Activated CD4-positive, alpha-beta T cell treated with anti-CD3 and anti-CD28 coated beads for 36 hours (primary cell): Measurements from ENCODE around the gene DEPDC7. TPM values are rescaled to one million over a fixed set of nuclear protein-coding genes. Genes with fewer than 3 reads are reported as not detected.
"Not testable (repeated sequence)": the region's sequence is repeated elsewhere in the genome, so short reads cannot be mapped to it uniquely, and the experiment has no call there.

ENCODE experiments used
- ATAC-seq: fragments of 200-7000 bp; cut with Tn5 transposase; one replicate; pipeline ENCODE4 v1.10.0; 2021; ENCODE audit warnings: mild to moderate bottlenecking, moderate library complexity
- CTCF ChIA-PET: fragments of 350-600 bp; sonication (Branson Sonifier 250); formaldehyde crosslinking; loops from one replicate; lab custom pipeline; 2021; ENCODE audit warnings: antibody characterized with exemption; lab: Charles Lee
- POLR2A ChIA-PET: fragments of 350-600 bp; sonication (Branson Sonifier 250); formaldehyde crosslinking; loops from one replicate; lab custom pipeline; 2021; ENCODE audit warnings: antibody characterized with exemption, inconsistent platforms; lab: Charles Lee
- DNase-seq: peaks from one replicate; pipeline ENCODE4 v3.0.0-alpha.2; 2020
- H3K27ac Mint-ChIP-seq: one replicate; pipeline ENCODE4 v1.8.0; 2021; ENCODE audit warnings: mixed read lengths
- H3K27me3 Mint-ChIP-seq: one replicate; pipeline ENCODE4 v1.8.0; 2021; ENCODE audit warnings: mixed read lengths
- H3K36me3 Mint-ChIP-seq: one replicate; pipeline ENCODE4 v1.8.0; 2021; ENCODE audit warnings: low read depth, mixed read lengths
- H3K4me1 Mint-ChIP-seq: one replicate; pipeline ENCODE4 v1.8.0; 2021; ENCODE audit warnings: mixed read lengths
- H3K4me3 Mint-ChIP-seq: one replicate; pipeline ENCODE4 v1.8.0; 2021; ENCODE audit warnings: mild to moderate bottlenecking, moderate library complexity, mixed read lengths
- H3K9me3 Mint-ChIP-seq: one replicate; pipeline ENCODE4 v1.8.0; 2021; ENCODE audit warnings: low read depth, mixed read lengths
- intact Hi-C, 2 experiments: fragments of 100-400 bp; cut with DNase I in 1 of 2; cut with micrococcal nuclease in 1 of 2; formaldehyde crosslinking; loops; one replicate each; pipeline versions ENCODE4 v1.14.2 to v1.15.1; 2022 to 2024; cut with DNase I, micrococcal nuclease
- total RNA-seq, 2 experiments: library from RNA; stranded (reverse); gene quantifications; one replicate each; pipeline ENCODE4 v1.2.3, GENCODE V29; 2021

DEPDC7 gene
- 1 to 10 TPM; 2.0 to 2.3 TPM for total RNA-seq

DNA sequence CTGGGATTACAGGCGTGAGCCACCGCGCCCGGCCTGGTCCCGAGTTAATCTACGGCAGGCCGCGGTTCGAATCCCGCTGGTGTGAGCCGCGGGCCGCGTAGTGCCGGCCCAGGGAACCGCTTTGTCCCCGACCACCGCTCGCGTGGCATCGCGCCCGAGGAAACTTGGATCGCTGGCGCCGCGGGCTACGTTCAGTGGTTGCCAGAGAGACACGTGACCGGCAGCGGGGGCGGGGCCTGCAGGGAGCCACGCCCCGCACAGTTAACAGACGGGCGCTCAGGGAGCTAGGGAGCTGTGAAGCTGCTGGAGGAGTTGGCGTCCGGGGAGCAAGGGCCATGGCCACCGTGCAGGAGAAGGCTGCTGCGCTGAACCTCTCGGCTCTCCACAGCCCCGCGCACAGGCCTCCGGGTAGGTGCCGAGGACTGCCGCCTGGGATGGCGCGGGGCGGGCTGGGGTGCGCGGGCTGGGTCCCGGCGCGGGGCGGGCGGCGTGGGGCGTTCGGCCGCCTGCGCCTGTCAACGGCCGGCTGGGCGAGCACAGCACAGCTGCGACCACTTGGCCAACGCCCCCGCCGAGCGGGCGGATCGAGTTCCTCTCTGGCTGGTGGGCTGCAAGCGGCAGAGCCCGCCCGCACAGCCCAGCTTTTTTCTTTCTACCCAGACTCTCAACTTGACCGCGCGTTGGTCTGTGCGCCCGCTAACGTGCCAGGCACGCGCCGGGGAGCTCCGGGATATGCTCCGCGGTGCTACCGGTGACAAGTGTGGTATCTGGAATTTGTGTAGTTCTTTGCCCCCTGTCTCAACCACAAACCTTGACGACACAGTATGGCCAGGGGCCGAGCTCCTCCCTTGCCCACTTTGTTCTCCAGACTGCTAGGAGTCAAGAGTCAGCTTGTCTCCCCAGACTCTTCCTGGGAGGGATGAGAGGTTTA is at the start of gene DEPDC7:
Gene DEPDC7 (plus strand): TSS at position 258 of the 931 bp plus-strand sequence. CDS start 78 bp downstream, at position 336.
- Mint-ChIP-seq H3K36me3 (no peaks in the 10 kb centered on the region), H3K27ac (peak within 1 kb of the TSS; percentile 37), H3K27me3 (peaks cover 29% of the 10 kb centered on the region), H3K4me3 (peak within 1 kb of the TSS; percentile 75), H3K4me1 (peaks cover 43% of the 10 kb centered on the region), H3K9me3 (no peaks in the 10 kb centered on the region)
- POLR2A ChIA-PET = interaction anchor here (0.5 to 1.1 kb wide), 2 partner anchors 23 to 1064 kb away, joined by 3 to 6 read pairs; partner anchors contain the start of gene TCP11L1
- CTCF ChIA-PET = interaction anchor here (0.9 to 1.5 kb wide), 8 partner anchors 12 to 146 kb away, joined by 3 to 6 read pairs (median 4); partner anchors contain the start of gene CSTF3
- intact Hi-C loops = loop anchor here in 1 of 2 experiments (1.0 to 5.0 kb wide), 2 partner anchors 23 to 434 kb away; partner anchors contain the start of genes EIF3M and TCP11L1
- DNase-seq = peak; percentile 90
- ATAC-seq = peak; percentile 81

DNA sequence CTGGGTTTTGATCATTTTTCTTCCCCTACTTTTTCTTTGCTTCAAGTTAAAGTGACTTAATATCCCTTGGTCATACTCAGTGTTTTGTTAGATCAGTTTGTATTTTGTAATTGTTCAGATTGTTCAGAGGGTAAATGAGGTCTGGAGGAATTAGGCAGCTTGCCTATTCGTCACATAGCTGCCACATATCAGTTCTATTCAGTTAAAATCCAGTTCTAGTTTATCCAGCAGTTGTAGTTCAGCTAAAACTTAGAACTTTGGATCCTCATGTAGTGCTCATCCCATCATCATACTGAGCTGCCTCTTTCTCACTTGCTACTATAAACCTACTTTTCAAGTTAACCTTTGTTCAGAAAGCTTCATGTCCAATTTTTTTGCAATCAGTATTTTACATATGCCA is 47.1 kb upstream of the DEPDC7 start:
- intact Hi-C loops = no loop called here
- Mint-ChIP-seq H3K9me3 (no peaks in the 10 kb centered on the region), H3K27me3 (no peaks in the 10 kb centered on the region), H3K4me3 (no peak overlapping the region), H3K4me1 (no peaks in the 10 kb centered on the region), H3K27ac (no peak overlapping the region), H3K36me3 (peaks cover 21% of the 10 kb centered on the region)
- ChIA-PET CTCF (interaction anchor here (0.8 to 6.8 kb wide), 9 partner anchors 10 to 190 kb away, joined by 3 to 46 read pairs (median 4); no protein-coding TSS in a partner anchor), POLR2A (no interaction called here)
- ATAC-seq = no peak
- no peak for DNase-seq

DNA sequence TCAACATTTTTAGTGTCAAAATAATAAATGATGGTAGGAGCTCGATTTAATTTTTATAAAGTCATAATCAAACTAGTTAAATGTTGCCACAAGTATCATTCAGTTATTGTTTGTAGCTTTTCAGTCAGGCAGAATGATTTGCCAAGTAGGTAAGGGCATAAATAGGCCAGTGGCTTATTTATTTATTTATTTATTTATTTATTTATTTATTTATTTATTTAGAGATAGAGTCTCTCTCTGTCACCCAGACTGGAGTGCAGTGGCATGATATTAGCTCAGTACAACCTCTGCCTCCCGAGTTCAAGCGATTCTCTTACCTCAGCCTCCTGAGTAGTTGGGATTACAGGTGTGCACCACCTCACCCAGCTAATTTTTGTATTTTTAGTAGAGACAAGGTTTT is 43.4 kb upstream of the DEPDC7 start:
- H3K4me3 Mint-ChIP-seq, H3K4me1 Mint-ChIP-seq, intact Hi-C loops, ATAC-seq, H3K27ac Mint-ChIP-seq, H3K9me3 Mint-ChIP-seq, DNase-seq, H3K27me3 Mint-ChIP-seq, POLR2A ChIA-PET: not testable (repeated sequence)
- CTCF ChIA-PET = interaction anchor here (1.3 to 1.9 kb wide), 2 partner anchors 11 to 93 kb away, joined by 5 to 9 read pairs; no protein-coding TSS in a partner anchor
- H3K36me3 Mint-ChIP-seq = peaks cover 22% of the 10 kb centered on the region

DNA sequence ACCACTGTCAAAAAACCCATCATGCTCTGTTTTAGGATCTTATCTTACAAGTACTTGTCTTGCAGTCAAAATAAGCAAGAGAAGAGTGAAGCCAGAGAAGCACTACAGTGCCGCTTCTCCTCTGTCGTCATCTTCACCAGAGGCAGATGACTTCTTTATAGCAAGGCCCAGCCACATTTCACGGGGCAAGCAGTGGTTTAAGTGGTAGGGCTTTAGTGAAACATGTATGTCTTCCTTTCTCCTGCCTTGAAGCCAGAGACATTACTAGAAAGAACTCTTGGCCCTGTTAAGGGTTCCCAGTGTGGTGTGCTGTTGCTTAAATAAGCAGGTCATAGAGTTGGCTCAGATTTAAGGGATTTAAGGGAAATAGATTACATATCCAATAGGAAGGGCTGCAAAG is 42.9 kb upstream of the DEPDC7 start:
- POLR2A ChIA-PET = no interaction called here
- no peak for ATAC-seq
- H3K36me3 Mint-ChIP-seq = peaks cover 26% of the 10 kb centered on the region

DNA sequence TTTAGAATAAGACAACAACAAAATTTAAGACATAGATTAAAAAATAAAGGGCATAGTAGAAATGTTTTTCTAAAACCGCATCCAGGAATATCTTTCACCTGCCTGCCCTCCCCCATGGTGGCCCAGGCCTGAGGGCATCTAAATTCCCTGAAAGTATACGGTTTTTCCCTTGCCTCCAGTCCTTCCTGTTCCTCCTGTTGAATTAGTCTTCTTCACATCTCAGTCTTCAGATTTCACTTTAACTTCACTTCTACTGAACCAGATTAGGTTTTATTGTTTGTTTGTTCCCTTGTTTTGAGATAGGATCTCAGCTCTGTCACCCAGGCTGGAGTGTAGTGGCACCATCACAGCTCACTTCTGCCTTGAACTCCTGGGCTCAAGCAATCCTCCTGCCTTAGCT is 33.1 kb upstream of the DEPDC7 start:
- no peak for DNase-seq
- peaks cover 4% of the 10 kb centered on the region for H3K36me3 Mint-ChIP-seq
- no peak overlapping the region for H3K27ac Mint-ChIP-seq
- CTCF ChIA-PET = interaction anchor here (0.5 to 2.7 kb wide), 5 partner anchors 22 to 361 kb away, joined by 3 to 16 read pairs (median 4); no protein-coding TSS in a partner anchor
- POLR2A ChIA-PET = no interaction called here
- no peaks in the 10 kb centered on the region for H3K27me3 Mint-ChIP-seq
- ATAC-seq = no peak
- intact Hi-C loops = no loop called here
- no peaks in the 10 kb centered on the region for H3K4me1 Mint-ChIP-seq
- no peaks in the 10 kb centered on the region for H3K9me3 Mint-ChIP-seq
- H3K4me3 Mint-ChIP-seq = no peak overlapping the region

More for the DNA sequence above, 42.9 kb upstream of the DEPDC7 start:
- Mint-ChIP-seq H3K4me1 (no peaks in the 10 kb centered on the region), H3K27me3 (no peaks in the 10 kb centered on the region), H3K27ac (no peak overlapping the region), H3K9me3 (no peaks in the 10 kb centered on the region), H3K4me3 (no peak overlapping the region)
- no peak for DNase-seq
- CTCF ChIA-PET = no interaction called here
- intact Hi-C loops = no loop called here

DNA sequence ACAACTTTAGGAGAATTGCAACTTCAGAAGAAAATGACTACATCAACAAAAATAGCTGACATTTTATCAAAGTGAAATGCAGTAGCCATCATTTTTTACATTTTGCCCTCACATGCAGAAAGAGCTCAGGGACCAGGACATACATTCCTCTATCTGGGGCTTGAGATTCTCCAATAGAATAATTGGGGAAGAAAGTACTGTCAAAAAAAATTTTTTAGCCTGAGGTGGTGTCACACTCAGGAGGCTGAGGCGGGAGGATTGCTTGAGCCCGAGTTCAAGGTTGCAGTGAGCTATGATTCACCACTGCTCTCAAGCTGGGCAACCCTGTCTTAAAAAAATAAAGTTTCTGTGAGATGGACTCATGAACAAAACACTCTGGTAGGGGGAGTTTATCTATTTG is 32.2 kb upstream of the DEPDC7 start:
- H3K4me1 Mint-ChIP-seq = no peaks in the 10 kb centered on the region
- H3K36me3 Mint-ChIP-seq = no peaks in the 10 kb centered on the region
- ATAC-seq = no peak
- POLR2A ChIA-PET = no interaction called here
- DNase-seq = no peak
- H3K27ac Mint-ChIP-seq = no peak overlapping the region
- no peaks in the 10 kb centered on the region for H3K27me3 Mint-ChIP-seq
- CTCF ChIA-PET = interaction anchor here (0.7 to 2.7 kb wide), 5 partner anchors 15 to 361 kb away, joined by 3 to 16 read pairs (median 4); no protein-coding TSS in a partner anchor
- H3K9me3 Mint-ChIP-seq = no peaks in the 10 kb centered on the region
- intact Hi-C loops = no loop called here
- H3K4me3 Mint-ChIP-seq = no peak overlapping the region

DNA sequence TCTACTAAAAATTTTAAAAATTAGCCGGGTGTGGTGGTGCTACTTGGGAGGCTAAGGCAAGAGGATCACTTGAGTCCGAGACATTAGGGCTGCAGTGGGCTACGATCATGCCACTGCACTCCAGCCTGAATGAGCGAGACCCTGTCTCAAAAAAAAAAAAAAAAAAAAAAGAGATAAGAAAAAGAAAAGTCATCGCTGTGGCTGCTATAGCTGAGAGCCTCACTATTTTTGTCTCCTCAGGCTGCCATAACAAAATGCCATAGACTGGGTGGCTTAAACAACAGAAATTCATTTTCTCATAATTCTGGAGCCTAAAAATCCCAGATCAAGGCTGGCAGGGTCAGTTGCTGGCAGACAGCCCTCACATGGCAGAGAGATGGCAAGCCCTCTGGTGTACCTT is 30.1 kb upstream of the DEPDC7 start:
- intact Hi-C loops = no loop called here
- H3K36me3 Mint-ChIP-seq = no peaks in the 10 kb centered on the region
- no peaks in the 10 kb centered on the region for H3K9me3 Mint-ChIP-seq
- H3K27ac Mint-ChIP-seq = no peak overlapping the region
- DNase-seq (no peak), ATAC-seq (no peak)
- H3K4me3 Mint-ChIP-seq = no peak overlapping the region
- ChIA-PET POLR2A (no interaction called here), CTCF (interaction anchor here (1.3 kb wide), 1 partner anchor 16 kb away, joined by 4 read pairs; no protein-coding TSS in a partner anchor)
- H3K4me1 Mint-ChIP-seq = no peaks in the 10 kb centered on the region
- H3K27me3 Mint-ChIP-seq = no peaks in the 10 kb centered on the region

DNA sequence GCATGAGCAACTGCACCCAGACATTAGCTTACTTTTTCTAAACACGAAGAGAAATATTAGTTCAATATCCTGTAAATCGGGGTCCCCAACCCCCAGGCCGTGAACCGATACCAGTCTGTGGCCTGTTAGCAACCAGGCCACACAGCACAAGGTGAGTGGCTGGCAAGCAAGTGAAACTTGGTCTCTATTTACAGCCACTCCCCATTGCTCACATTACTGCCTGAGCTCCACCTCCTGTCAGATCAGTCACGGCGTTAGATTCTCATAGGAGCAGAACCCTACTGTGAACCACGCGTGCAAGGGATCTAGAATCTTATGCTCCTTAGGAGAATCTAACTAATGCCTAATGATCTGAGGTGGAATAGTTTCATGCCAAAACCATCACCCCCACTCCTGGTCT is 27.8 kb upstream of the DEPDC7 start:
- H3K4me3 Mint-ChIP-seq = no peak overlapping the region
- H3K4me1 Mint-ChIP-seq = no peaks in the 10 kb centered on the region
- no peak for DNase-seq
- no peak for ATAC-seq
- no peaks in the 10 kb centered on the region for H3K36me3 Mint-ChIP-seq
- ChIA-PET CTCF (interaction anchor here (0.9 kb wide), 1 partner anchor 199 kb away, joined by 3 read pairs; no protein-coding TSS in a partner anchor), POLR2A (no interaction called here)
- no peaks in the 10 kb centered on the region for H3K27me3 Mint-ChIP-seq
- no peak overlapping the region for H3K27ac Mint-ChIP-seq
- intact Hi-C loops = no loop called here
- H3K9me3 Mint-ChIP-seq = peaks cover 3% of the 10 kb centered on the region

DNA sequence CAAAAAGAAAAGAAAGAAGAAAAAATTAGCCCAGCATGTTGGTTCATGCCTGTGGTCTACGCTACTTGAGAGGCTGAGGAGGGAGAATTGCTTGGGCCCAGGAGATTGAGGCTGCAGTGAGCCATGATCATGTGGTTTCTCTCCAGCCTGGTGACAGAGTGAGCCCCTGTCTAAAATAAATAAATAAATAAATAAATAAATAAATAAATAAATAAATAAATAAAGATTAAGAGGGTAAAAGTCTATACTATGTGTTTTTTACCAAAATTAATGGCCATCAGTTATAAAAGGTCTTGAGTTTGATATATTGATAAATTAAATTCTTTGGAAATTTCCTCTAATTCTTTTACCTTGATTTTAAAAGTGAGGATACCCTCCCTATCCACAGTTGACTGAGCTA is 25.2 kb upstream of the DEPDC7 start:
- H3K9me3 Mint-ChIP-seq = peaks cover 3% of the 10 kb centered on the region
- no peak overlapping the region for H3K4me3 Mint-ChIP-seq
- H3K27me3 Mint-ChIP-seq = no peaks in the 10 kb centered on the region
- ChIA-PET POLR2A (no interaction called here), CTCF (no interaction called here)
- intact Hi-C loops = no loop called here
- no peak for ATAC-seq
- no peaks in the 10 kb centered on the region for H3K4me1 Mint-ChIP-seq
- H3K36me3 Mint-ChIP-seq = no peaks in the 10 kb centered on the region
- no peak for DNase-seq
- H3K27ac Mint-ChIP-seq = no peak overlapping the region

DNA sequence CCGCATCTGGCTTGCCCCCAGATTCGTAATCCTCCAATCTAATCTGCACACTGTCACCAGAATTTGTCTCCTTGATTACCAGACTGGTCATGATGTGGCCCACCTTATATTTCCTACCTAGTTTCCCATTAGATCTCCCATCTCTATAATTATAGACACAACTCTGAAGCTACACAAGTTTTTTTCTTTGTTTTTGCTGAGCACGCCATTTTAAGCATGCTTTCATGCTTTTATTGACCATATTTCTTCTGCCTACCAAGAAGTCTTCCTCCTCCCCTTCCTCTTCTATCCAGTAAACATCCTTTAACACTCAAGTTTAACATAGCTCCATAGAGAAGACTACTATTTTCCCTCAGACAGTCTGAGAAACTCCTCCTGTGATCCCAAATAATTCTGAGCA is 24.3 kb upstream of the DEPDC7 start:
- ChIA-PET POLR2A (no interaction called here), CTCF (interaction anchor here (0.6 kb wide), 2 partner anchors 15 to 135 kb away, joined by 3 to 4 read pairs; no protein-coding TSS in a partner anchor)
- DNase-seq = no peak
- Mint-ChIP-seq H3K4me1 (no peaks in the 10 kb centered on the region), H3K9me3 (peaks cover 3% of the 10 kb centered on the region), H3K36me3 (no peaks in the 10 kb centered on the region), H3K27ac (no peak overlapping the region), H3K27me3 (peaks cover 4% of the 10 kb centered on the region), H3K4me3 (no peak overlapping the region)
- intact Hi-C loops = no loop called here
- no peak for ATAC-seq

DNA sequence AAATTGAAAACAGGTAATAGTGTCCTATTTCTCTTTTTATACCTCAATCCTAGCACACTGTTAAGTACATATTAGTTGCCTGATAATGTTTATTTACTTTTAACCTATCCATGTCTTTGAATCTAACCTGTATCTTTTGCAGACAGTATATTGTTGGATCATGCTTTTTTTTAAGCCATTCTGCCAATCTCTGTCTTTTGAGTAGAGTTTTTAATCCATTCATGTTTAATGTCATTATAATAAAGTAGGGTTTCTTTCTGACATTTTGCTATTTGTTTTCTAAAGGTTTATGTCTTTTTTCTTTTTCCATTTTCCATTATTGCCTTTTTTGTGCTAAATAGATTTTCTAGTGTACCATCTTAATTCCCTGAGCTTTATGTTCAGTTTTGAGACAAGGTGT is 23.8 kb upstream of the DEPDC7 start:
- ATAC-seq (no peak), DNase-seq (no peak)
- Mint-ChIP-seq H3K9me3 (peaks cover 3% of the 10 kb centered on the region), H3K4me1 (no peaks in the 10 kb centered on the region), H3K27me3 (peaks cover 4% of the 10 kb centered on the region), H3K4me3 (no peak overlapping the region), H3K36me3 (no peaks in the 10 kb centered on the region), H3K27ac (no peak overlapping the region)
- intact Hi-C loops = no loop called here
- POLR2A ChIA-PET = no interaction called here
- CTCF ChIA-PET = interaction anchor here (0.6 to 0.7 kb wide), 3 partner anchors 16 to 135 kb away, joined by 3 to 4 read pairs (median 3); no protein-coding TSS in a partner anchor
